ENCODE results near the gene STK17B. TPM values are rescaled to one million over a fixed set of nuclear protein-coding genes. Genes with fewer than 3 reads are reported as not detected.

Gene STK17B
- polyA plus RNA-seq, 3 donors: 171 to 296 (median 244) TPM

DNA sequence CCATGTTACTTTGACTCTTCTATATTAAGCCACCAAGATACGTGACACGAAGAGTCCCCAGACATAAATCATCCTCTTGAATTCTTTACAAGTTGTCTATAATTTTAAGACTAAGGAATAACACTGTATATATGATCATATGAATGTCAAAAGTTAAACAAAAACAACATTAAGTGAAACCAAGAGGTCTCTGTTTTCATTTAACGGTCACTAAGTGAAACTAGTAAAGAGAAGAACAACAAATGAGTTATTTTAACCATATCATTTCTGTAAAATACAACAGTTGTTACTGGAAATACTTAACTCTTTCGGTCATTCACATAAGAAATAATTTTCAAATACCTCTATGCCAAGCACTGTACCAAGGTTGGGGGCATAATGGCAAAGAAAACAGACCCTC lies 45.7 kb upstream of the STK17B start:
- H4K20me1 ChIP-seq (ENCODE audit: insufficient read depth, low read length): no peaks in the 10 kb centered on the region
- intact Hi-C loops (cut with micrococcal nuclease): no loop called here
- no peaks in the 10 kb centered on the region for H3K36me3 Mint-ChIP-seq
- H3K4me2 ChIP-seq (replicated peaks; ENCODE audit: extremely low read depth, low read length, poor library complexity, severe bottlenecking): no peak overlapping the region
- H3K27ac Mint-ChIP-seq: no peak overlapping the region
- TF ChIP-seq, protein P1, sequence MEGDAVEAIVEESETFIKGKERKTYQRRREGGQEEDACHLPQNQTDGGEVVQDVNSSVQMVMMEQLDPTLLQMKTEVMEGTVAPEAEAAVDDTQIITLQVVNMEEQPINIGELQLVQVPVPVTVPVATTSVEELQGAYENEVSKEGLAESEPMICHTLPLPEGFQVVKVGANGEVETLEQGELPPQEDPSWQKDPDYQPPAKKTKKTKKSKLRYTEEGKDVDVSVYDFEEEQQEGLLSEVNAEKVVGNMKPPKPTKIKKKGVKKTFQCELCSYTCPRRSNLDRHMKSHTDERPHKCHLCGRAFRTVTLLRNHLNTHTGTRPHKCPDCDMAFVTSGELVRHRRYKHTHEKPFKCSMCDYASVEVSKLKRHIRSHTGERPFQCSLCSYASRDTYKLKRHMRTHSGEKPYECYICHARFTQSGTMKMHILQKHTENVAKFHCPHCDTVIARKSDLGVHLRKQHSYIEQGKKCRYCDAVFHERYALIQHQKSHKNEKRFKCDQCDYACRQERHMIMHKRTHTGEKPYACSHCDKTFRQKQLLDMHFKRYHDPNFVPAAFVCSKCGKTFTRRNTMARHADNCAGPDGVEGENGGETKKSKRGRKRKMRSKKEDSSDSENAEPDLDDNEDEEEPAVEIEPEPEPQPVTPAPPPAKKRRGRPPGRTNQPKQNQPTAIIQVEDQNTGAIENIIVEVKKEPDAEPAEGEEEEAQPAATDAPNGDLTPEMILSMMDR (IDR thresholded peaks at IDR 0.05): no peak
- H3K9me3 ChIP-seq (replicated peaks in 1 of 2; ENCODE audit: control insufficient read depth in 1 of 2, insufficient read depth in 1 of 2, low read length in 2 of 2): no peaks in the 10 kb centered on the region
- H2AFZ ChIP-seq (ENCODE audit: insufficient read depth, low read depth, low read length, poor library complexity, severe bottlenecking): no peak overlapping the region
- H3K36me3 ChIP-seq (replicated peaks in 1 of 2; ENCODE audit: control insufficient read depth in 1 of 2, insufficient read depth in 2 of 2, low read length in 2 of 2): no peaks in the 10 kb centered on the region
- H3K4me1 ChIP-seq (ENCODE audit: control insufficient read depth in 1 of 2, insufficient read depth in 2 of 2, low read length in 2 of 2): peaks cover 25 to 32% of the 10 kb centered on the region in 2 donors
- H3K27ac ChIP-seq (ENCODE audit: low read depth in 1 of 2, low read length in 2 of 2): no peak overlapping the region
- DNase-seq: no peak
- no peak overlapping the region for H3K4me3 ChIP-seq (replicated peaks in 1 of 3; ENCODE audit: low read depth in 2 of 3, low read length in 3 of 3)
- H3K79me2 ChIP-seq (ENCODE audit: insufficient read depth, low read length): no peaks in the 10 kb centered on the region
- no peaks in the 10 kb centered on the region for H3K9me3 Mint-ChIP-seq
- peaks cover 0 to 2% (median 0%) of the 10 kb centered on the region in 3 donors for H3K27me3 Mint-ChIP-seq (ENCODE audit: low read depth in 3 of 3)
- peaks cover 45% of the 10 kb centered on the region for H3K4me1 Mint-ChIP-seq
- no peak overlapping the region for H3K4me3 Mint-ChIP-seq
- no CpG with 5 or more reads among the region's 4 CpGs for WGBS (ENCODE audit: insufficient coverage)
- H3K27me3 ChIP-seq (ENCODE audit: control insufficient read depth in 2 of 2, insufficient read depth in 2 of 2, low read length in 2 of 2): no peaks in the 10 kb centered on the region
- H3K9ac ChIP-seq (ENCODE audit: insufficient read depth, low read length, poor library complexity, severe bottlenecking): no peak overlapping the region

DNA sequence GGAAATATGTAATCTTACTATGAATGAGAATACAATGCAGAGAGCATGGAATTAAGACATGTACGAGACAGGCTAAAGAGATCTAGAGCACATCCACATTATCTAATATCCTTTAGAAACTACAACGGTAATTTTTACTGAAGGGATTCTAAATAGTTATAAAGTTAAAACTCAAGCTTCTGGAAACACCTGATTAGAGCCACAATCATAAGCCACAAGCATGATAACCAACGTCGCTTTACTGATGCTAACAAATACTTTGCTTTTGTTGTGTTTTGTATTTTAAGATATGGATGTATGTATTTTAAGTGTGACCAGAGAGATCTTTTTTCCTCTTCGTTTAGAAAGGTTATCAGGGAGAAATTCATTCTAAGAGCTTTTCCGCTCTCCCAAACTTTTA lies 44.0 kb upstream of the STK17B start:
- WGBS (ENCODE audit: insufficient coverage): no CpG with 5 or more reads among the region's 6 CpGs
- H3K27me3 Mint-ChIP-seq (ENCODE audit: low read depth in 3 of 3): peaks cover 0 to 3% (median 0%) of the 10 kb centered on the region in 3 donors
- peaks cover 52% of the 10 kb centered on the region for H3K4me1 Mint-ChIP-seq
- no peaks in the 10 kb centered on the region for H3K36me3 Mint-ChIP-seq
- Histone ChIP-seq H3K36me3 (replicated peaks in 1 of 2; ENCODE audit: control insufficient read depth in 1 of 2, insufficient read depth in 2 of 2, low read length in 2 of 2) (no peaks in the 10 kb centered on the region), H3K4me3 (replicated peaks in 1 of 3; ENCODE audit: low read depth in 2 of 3, low read length in 3 of 3) (no peak overlapping the region), H2AFZ (ENCODE audit: insufficient read depth, low read depth, low read length, poor library complexity, severe bottlenecking) (no peak overlapping the region), H3K79me2 (ENCODE audit: insufficient read depth, low read length) (no peaks in the 10 kb centered on the region), H3K4me2 (replicated peaks; ENCODE audit: extremely low read depth, low read length, poor library complexity, severe bottlenecking) (no peak overlapping the region), H3K9ac (ENCODE audit: insufficient read depth, low read length, poor library complexity, severe bottlenecking) (no peak overlapping the region), H3K9me3 (replicated peaks in 1 of 2; ENCODE audit: control insufficient read depth in 1 of 2, insufficient read depth in 1 of 2, low read length in 2 of 2) (no peaks in the 10 kb centered on the region), H3K27me3 (ENCODE audit: control insufficient read depth in 2 of 2, insufficient read depth in 2 of 2, low read length in 2 of 2) (no peaks in the 10 kb centered on the region), H3K27ac (ENCODE audit: low read depth in 1 of 2, low read length in 2 of 2) (no peak overlapping the region), H3K4me1 (ENCODE audit: control insufficient read depth in 1 of 2, insufficient read depth in 2 of 2, low read length in 2 of 2) (peaks cover 40 to 44% of the 10 kb centered on the region in 2 donors), H4K20me1 (ENCODE audit: insufficient read depth, low read length) (no peaks in the 10 kb centered on the region)
- no peaks in the 10 kb centered on the region for H3K9me3 Mint-ChIP-seq
- H3K27ac Mint-ChIP-seq: no peak overlapping the region
- intact Hi-C loops (cut with micrococcal nuclease): no loop called here
- TF ChIP-seq, protein P1 (IDR thresholded peaks at IDR 0.05): no peak
- no peak for DNase-seq
- no peak overlapping the region for H3K4me3 Mint-ChIP-seq

All from CD14-positive monocyte (primary cell).